Stimulated activated CD4-positive, alpha-beta T cell treated with anti-CD3 and anti-CD28 coated beads, Interleukin-4, amount 100 ng/mL, for 1 hour (primary cell): ENCODE data around the gene CDON.
A peak's percentile ranks its signal among the peaks of the same experiment; 100 is the strongest.
"Not testable (repeated sequence)": the region's sequence is repeated elsewhere in the genome, so short reads cannot be mapped to it uniquely, and the experiment has no call there.

ENCODE experiments used
- DNase-seq: peaks from one replicate; pipeline ENCODE4 v3.0.0-alpha.2; 2020

The CDON gene

DNA sequence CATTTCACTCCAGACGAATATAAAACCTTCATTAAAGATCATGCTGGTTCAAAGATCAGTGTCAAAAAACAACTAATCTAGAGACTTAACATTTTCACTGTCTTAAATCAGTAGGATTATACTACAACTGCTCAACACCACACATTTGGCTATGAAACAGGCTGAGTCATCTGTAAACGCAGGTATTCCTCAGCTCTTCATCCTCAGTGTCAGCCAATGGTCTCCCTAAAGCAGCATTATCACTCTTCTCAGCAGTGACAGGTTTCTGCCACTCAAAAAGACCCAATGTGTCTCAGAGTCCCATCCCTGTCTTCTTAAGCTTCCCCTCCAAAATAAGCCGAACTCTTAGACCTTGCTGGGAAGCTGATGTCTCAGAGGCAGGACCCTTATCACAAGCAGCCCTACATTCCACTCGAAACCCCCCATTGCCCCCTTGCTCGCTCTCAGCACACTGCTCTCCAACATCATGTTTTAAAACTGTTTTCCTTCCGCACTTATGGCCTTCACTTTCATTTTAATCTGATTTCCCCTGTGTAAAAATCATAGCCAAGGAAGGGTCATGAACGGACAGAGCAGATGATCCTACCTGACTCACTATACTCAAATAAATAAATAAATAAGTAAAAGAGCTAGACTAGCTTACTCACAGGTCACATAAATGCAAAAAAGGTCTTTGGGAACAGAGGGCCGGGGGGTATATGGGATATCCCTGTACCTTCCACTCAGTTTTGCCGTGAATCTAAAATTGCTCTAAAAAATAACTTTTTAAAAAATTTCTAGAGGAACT is 23.0 kb downstream of the CDON start:
- DNase-seq: no peak

DNA sequence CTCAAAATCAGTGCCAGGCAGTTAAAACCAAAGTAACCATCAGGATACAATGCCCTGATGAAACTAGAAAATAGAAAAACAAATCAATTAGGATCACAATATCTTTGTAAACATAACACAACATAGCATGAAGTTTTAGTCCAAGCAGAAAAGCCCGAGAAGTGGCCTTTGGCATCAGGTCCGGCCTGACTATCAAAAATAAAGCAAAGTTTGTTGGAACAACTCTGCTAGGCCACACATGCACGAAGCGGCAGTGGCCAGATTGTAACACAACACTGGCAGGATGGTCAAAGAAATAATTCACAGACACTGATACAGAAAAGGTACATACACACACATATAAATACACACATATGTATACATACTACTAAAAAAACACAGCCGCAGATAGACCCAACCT is 26.9 kb downstream of the CDON start:
- DNase-seq: no peak

DNA sequence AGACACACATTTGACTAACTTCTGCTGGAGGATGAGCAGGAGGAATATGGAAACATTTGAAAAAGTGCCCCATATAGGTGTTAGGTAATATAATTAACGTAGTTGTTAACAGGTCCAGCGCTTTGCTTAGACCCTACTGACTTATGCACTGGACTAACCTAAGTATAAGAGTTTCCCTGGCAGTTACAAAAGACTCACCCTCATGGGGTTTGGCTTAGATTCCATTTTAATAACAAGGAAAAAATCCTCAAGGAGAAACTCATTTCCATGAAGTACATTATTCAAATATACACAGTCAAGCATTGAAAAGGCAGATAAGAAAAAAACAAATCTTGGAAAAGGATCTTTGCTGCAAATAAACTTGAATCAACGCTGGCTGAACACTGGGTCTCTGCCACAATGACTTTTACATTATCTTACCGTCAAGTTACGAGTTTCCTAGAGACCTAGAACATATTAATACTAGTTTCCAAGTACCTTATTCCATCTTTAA is 27.7 kb downstream of the CDON start:
- DNase-seq: no peak

DNA sequence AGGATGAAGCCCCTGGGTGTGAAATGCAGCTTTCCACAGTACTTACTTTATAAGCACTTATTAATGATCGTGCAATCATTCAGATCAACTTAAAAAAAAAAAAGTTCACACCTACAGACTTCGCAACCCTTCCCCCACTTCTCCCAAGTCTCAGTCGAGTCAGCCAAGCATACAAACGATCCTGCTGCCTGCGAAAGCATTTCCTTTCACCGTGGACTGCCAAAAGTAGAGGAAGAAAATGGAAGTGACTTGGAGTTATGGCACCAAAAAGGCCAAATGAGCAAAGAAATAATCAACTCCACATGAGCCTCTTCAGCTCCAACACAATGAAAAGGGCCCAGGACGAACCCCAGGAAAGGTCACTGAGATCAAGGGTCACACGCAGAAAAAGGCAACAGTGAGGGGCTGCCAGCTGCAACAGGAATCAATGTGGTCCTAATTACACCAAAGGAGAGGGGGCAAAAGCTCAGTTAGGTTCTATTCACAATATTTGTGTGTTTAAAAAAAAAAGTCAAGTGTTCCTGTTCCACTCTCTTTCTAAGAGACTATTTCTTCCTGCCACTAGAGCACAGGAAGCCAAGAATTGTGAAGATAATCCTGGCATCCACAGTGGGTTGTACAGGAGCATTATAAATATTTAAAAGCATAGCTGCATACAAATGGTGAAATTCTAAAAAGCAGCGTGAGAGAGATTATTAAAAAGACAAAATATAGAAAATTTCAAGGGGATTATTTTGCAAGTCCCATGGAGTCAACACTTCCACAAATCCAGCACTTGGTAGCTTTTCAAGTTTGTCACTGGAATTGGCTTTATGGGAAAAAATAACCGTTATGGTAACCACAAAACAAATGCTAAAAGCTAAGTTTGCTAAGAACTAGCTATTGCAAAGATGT is 28.4 kb downstream of the CDON start:
- DNase-seq: no peak

DNA sequence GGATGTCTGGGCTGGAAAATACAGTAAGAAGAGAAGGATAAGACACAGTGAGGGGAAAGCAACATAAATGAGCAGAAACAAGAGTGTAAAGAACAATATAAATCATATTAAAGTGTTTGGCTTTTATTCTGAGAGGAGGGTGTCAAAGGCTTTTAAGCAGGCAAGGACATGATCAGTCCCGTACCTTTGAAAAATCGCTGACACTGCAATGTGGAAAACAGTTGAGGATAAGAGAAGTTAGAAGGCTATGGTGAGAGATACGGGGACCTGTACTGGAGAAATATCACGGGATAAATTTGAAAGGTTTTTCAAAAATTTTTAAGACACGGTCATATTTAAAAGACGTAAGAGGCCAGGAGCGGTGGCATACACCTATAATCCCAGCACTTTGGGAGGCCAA is 30.3 kb downstream of the CDON start:
- DNase-seq: no peak

DNA sequence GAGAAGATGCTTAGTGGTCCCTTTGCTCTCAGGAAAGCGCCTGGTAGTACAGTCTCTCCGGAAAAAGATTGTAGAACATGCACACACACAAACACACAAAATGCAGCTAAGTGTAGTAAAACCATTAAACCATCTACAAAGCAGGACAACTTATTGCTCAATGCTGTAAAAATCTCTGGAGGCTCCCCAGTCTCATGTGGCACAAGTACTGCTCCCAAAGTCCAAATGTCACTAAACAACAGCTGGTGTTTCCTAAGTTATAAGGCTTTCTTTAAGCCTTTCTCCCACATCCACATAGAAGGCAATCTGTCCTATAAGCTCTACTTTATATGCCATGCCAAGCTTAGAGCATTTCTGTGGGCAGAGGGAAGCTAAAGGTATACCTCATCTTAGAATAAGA is 32.9 kb downstream of the CDON start:
- DNase-seq: no peak

DNA sequence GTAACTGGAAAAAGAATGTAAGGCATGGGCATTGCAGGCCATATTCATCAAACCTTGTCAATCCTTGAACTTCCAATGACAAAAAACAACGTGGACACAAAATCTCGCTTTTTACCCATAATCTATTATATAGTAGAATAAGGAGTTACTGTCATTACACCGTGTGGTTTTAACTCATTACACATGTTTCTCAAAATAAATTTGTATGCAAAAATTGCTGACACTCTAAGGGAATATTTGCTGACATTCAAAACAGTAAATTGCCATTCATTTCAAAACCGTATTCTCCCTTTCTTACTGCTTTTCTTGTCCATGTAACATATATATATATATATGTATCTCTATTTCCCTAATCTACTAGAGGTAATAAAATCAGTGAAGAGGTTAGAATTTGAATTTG is 33.4 kb downstream of the CDON start:
- no peak for DNase-seq

DNA sequence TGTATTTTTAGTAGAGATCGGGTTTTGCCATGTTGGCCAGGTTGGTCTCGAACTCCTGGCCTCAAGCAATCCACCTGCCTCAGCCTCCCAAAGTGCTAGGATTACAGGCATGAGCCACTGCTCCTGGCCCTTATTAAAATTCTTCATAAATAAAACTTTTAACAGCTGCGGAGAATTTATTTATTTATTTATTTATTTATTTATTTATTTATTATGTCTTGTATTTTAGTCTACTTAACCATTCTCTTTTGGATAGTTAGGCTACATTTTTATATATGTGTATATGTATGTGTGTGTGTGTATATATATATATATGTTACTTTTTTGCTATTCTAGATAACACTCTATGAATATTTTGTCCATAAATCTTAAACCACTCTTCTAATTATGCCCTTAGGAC is 34.1 kb downstream of the CDON start:
- DNase-seq: not testable (repeated sequence)

DNA sequence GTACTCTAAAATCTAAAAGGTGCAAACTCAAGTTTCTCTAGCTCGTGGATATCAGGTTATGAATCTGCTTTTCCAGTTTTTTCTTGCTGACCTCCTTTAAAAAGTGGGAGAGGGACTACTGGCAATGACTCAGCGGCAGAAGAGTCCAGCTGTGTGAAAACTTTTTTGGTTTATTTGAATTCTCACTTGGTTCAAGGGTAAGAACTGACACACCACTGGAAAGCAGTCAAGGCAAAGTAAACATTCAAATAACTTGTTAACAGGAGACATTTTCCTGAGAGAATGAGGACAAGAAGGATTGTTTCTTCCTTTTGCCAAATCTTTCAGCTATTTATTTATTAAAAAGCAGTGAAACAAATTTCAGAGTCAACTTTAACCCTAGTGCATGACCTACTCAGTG is 36.1 kb downstream of the CDON start:
- DNase-seq: no peak

DNA sequence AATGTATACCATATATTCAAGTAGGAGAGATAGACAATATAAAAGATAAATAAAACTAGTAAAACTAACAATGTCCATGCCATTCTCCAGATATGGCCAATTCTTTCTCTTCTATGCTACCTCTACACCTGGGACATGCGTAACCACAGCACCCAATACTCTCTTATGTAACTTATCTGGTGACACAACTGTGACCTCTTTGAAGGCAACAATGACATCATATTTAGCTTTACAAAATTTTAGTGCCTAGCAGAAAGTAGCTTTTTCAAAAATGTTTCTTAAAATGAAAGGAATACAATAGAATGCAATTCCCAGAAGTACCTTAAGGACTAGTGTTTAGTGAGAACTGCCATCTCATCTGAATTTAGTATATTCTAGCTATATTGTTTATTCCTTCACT is 36.8 kb downstream of the CDON start:
- no peak for DNase-seq

DNA sequence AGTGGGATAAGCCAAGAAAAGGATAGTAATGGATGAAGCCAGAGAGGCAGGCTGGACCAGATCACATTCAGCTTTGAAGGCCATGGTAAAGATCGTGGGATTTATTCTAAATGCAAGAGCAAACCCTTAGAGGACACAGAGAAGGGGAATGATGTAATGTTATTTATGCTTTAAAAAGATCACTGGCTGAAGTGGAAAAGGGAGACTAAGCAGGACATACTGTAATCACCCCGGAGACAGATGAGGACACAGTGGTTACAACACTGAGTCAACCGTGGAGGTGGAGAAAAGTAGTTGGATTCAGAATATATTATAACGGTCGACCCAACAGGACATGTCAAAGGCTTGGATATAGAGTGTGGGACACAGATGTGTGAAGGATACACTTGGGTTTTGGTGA is 38.5 kb downstream of the CDON start:
- DNase-seq: no peak

DNA sequence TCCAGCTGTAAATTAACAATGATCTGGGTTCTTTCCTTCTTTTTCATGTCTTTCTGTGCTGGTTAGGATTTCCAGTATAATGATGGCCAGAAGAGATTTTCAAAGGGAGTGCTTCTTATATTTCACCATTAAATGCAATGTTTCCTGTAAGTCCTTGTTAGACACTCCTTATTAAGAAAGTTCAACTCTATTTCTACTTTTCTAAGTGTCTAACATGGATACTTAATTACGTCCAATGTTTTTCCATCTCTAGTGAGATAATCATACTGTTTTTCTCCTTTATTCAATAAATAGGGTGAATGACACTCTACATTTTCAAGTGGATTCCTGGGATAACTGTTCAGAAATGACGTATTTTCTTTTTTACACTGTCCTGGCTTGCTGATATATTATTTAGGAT is 49.8 kb downstream of the CDON start:
- DNase-seq: no peak

DNA sequence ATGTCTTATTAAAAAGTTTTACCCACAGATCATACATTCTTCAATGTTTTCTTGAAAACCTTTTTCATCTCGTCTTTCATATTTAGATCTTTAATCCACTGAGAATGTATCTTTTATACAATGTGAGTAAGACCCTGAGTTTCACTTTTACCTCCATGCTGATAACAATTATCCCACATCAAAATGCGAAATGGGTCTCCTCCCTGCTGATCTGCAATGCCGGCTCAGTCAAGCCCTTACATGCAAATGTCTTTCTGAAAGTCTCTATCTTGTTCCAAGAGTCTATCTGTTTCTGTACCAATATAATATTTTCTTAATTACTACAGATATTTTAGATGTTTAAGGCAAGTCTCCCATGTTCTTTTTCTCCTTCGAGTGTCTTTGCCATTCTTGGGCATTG is 50.9 kb downstream of the CDON start:
- no peak for DNase-seq

DNA sequence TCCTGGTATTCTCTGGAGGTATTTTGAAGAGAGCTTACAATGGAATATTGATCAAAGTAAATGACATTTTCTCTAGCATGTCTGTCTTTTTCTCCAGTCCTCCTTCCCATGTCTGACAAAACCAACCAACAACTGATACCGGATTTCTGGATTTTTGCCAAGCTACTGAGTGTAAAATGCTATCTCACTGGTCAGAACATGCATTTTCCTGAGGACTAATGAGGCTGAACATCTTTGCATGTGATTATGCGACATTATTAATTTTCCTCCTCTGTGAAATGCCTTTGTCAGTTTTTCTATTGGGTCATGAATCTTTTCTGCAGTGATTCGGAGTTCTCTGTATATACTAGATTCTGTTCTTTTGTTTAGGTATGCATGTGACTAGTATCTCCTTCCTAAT is 51.4 kb downstream of the CDON start:
- no peak for DNase-seq

DNA sequence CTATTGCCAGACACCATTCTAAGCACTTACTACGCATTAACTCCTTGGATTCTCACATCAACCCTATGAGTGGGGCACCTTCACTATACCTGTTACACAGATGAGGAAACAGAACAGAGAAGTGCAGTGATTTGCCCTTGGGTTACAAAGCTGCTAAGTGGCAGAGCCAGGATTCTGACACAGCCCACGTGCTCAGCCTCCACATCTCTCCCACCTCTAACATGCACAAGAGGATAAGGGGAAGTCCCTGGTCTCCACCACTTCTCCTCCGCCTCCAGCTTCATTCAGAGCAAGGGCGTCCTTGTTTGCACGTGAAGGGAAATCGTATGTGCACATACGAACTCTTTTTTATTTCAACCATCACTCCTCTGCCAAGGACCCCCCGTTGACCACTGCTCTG is 53.7 kb downstream of the CDON start:
- DNase-seq: no peak

DNA sequence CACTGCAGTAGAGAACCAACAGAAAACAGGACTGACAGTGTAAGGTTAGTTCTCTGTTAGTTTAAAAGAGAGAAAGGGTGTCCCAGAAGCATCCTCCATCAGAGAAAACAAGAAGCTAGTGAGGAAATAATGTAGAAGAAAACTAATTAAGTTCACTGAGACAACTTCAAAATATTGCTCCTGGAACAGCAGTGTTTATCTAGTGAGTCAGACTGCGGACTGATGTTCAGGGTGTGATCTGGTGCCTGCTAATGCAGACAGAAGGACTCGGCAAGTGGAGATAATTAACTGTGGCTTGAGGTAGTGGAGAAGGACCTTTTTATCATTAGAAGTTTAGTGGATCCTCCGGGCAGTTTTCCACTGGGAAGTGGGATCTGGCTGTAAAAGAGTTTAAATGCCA is 55.4 kb downstream of the CDON start:
- no peak for DNase-seq

DNA sequence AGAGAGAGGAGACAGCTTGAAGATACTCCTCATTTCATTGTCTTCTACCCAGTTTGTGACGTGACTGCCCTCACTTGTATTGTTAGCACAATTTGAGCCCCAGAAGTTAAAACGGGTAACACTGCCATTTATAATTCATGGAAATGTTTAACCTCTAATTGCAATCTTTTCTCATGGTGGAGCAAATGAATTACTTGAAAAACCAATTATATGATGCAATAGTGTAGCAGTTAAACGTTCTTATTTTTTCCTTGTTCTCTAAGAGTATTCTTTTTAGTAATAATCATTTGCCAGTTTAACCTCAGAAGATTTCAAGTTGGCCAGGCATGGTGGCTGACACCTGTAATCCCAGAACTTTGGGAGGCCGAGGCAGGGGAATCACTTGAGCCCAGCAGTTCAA is 56.6 kb downstream of the CDON start:
- no peak for DNase-seq

DNA sequence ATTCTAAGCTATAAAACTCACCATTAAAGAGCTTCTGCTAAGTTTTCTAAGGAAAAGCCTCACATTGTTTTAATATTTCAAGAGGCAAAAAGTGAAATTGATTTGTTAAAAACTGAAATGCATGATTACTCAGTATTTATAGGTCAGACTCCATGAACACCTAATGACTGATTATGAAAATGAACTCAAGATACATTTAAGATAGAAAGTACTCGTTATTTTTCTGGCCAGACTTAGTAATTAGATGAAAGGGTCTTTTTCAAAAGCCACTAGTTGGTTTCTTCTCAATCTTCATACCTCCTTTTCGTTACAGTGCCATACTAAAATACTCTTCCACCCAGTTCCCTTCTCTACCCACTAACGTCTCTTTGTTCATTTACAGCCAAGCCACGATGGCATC is 60.5 kb downstream of the CDON start:
- DNase-seq: no peak

DNA sequence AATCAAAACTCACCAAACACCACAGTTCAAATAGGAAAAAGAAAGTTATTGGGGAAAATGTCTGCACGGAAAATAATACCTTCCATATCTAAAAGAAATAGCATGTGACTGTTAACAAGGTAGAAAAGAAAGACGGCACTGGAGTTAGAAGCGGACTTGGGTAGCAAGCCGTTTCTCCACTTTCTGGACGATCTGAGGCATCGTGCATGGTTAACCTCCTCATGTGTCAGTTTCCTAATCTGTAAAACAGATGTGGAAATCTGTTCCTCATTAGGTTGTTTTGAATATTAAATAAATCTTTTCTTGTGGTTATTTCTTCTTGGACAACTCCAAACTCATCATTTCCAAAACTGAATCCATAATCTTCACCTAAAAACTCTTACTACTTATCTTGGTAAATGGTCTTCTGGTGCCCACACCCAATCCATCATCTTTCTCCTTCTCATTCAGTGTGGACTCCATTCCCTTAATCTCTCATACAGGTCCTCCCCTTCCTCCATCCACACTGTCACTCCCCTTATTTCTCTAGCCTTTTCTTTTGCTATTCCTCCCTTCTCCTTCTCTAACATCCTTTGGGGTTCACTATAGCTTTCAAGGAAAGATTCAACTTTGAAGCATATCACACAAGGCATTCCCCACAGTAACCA is 63.3 kb downstream of the CDON start:
- no peak for DNase-seq

DNA sequence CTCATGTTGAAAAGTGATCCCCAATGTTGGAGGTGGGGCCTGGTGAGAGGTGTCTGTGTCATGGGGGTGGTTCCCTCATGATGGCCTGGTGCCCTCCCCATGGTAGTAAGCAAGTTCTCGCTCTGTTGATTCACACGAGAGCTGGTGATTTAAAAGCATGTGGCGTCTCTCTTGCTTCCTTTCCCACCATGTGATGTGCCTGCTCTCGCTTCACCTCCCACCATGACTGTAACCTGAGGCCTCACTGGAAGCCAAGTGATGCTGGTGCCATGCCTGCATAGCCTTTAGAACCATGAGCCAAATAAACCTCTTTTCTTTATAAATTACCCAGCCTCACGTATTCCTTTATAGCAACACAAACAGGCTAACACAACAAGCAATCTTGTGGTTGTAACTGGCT is 64.4 kb downstream of the CDON start:
- DNase-seq: no peak

DNA sequence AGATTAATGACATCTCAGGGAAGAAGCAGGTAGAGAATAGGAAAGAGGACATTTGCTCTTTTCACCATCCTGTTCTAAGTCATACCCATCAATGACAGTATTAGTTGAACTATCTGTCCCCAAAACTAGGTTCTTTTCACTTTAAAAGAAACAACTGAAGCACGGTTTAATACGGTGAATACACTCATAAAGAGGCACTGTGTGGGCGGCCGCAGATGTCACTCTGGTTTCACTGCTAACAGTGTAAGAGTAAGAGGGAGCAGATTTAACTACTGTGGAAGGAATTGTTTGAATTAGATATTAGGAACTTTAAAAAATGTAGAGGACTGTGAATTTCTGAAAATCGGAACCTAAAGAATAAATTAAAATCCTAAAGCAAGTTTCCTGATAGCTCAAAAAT is 67.4 kb downstream of the CDON start:
- peak; percentile 50 for DNase-seq

DNA sequence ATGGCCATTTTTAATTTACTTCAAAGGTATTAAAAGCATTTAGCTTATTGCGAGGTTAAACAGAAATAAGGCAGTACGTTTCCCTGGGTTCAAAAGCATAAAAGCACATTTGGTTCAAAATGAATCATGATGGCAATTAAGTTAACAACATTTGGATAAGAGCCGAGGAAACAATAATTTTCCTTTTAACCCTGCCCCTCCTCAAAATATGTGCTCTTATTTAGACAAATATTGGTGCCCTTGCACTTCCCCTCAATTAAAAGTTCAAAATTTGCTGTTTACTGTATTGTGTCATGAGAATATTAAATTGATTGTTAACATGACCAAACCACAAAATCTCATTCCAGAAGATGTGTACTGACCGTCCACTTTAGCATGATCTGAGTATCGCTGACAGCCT is 68.2 kb downstream of the CDON start:
- DNase-seq: no peak

DNA sequence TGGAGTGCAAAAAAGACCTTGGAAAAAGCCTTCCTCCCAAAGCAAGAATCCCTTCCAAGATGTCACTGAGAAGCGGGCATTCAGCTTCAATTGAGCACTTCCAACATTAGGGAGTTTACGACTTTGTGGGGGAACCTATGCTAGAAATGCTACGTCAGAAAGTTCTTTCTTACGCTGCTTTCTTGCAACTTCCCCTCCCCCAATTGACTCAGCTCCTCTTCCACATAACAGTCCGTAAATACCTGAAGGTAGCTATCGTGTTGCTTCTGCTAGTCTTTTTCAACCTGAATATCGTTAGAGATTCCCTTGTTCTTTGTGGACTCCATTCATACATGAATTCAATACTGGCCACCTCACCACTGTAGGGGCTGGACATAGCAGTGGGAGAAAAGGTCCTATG is 69.8 kb downstream of the CDON start:
- DNase-seq: no peak

DNA sequence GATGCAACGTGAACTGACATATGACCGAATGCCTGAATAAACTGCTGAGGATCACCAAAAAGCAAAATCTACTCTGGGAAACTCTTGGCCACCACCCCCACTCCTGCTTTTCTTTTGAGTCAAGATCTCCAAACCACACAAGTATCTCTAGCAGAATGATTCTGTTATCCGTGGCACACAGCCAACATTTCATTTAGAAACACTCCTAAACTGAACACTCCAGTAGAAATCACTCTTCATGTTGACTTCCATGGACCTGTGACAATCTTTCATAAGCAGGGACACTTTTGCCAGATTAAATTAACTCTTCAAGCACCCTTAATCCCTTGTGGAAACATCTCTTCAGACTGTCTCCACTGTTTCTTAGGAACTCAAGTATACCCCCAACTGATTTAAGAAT is 72.4 kb downstream of the CDON start:
- DNase-seq: no peak
